ENCODE results near the gene TBC1D22B.

Gene TBC1D22B

DNA sequence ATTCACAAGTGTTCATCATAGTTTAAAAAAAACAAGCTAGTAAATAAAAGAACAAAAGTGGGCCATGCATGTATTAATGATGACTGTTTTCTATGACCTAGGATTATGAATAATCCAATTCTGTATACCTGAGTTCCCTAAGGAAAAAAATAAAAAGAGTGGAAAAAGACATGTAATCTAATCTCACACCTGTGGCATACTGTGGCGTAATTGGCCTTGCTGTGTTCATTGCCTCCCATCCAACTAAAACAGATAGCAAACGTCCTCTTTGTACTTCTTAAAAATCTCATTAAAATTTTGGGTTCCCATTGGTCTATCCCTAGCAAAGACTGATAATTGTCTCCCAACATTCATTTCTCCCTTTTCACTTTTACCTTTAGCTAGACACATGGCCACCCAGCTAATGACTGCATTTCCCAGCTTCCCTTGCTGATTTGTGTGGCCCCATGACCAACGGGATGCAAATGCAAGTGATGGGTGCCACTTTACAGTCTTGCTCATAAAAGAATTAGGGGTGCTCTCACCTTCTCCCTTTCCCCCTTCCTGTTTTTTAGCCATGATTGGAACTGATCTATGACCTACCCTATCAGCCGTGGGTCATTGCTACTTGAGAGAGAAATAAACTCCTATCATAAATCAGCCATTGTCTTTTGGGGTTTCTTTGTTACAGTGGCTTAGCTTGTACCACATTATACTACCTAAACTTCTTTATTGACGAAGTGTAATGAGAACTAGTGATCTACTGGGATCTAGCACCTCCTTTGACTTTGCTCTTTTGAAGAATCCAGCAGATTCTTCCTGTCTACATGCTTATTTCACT is 32.0 kb upstream of the TBC1D22B start:
- DNase-seq (ENCODE audit: low spot score in 2 of 2) (no peak), ATAC-seq (replicated peaks; ENCODE audit: extremely low read depth, poor library complexity, severe bottlenecking) (no peak)
- H3K27me3 Mint-ChIP-seq: no peaks in the 10 kb centered on the region
- peaks cover 12% of the 10 kb centered on the region for H3K4me1 Mint-ChIP-seq
- H3K36me3 Mint-ChIP-seq (ENCODE audit: insufficient read depth): peaks cover 5% of the 10 kb centered on the region
- H3K4me3 Mint-ChIP-seq: no peak overlapping the region
- no peaks in the 10 kb centered on the region for H3K9me3 Mint-ChIP-seq
- no peak overlapping the region for H3K27ac Mint-ChIP-seq (ENCODE audit: low read depth)

DNA sequence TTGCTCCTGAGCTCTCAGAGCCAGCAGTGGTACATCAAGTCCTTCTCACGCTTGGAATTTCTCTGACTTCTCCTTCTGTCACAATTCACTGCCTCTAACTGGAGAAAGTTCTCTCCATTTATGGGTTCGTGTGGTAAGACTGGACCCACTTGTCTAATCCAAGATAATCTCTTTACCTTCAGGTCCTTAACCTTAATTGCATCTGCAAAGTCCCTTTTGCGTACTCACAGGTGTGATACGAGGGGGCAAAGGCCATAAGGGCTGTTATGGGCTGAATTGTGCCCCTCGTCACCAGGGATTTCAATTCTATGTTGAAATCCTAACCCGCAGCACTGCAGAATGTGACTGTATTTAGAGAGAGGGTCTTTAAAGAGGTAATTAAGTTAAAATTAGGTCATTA is 27.5 kb upstream of the TBC1D22B start:
- H3K4me1 Mint-ChIP-seq: no peaks in the 10 kb centered on the region
- H3K36me3 Mint-ChIP-seq (ENCODE audit: insufficient read depth): peaks cover 5% of the 10 kb centered on the region
- no peak for DNase-seq (ENCODE audit: low spot score in 2 of 2)
- ATAC-seq (replicated peaks; ENCODE audit: extremely low read depth, poor library complexity, severe bottlenecking): no peak
- H3K9me3 Mint-ChIP-seq: no peaks in the 10 kb centered on the region
- H3K27me3 Mint-ChIP-seq: peaks cover 6% of the 10 kb centered on the region
- no peak overlapping the region for H3K27ac Mint-ChIP-seq (ENCODE audit: low read depth)
- H3K4me3 Mint-ChIP-seq: no peak overlapping the region

DNA sequence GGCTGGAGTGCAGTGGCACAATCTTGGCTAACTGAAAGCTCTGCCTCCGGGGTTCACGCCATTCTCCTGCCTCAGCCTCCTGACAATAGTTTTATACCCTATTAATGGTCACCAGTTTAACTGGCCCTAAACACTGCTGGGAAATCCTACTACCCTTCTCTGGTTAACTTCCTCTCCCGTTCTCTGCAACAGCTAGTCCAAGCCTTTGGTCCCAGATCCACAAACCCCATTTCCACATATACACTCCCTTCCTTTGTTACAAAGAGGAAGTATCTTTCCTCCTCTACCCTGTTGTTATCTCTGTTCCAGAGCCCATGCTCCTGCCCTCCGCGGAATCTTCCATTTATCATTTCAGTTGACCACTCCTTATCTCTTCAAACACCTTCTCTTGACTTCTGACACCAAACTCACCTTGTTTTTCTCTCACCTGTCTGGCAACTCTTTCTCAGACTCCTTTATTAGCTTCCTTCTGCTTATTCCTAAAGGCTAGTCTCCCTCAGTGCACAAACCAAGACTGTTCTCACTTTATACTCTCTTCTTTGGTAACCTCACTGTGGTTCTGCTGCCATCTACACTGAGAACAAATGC is 25.0 kb upstream of the TBC1D22B start:
- ATAC-seq (replicated peaks; ENCODE audit: extremely low read depth, poor library complexity, severe bottlenecking): no peak
- Mint-ChIP-seq H3K4me1 (no peaks in the 10 kb centered on the region), H3K27me3 (peaks cover 6% of the 10 kb centered on the region), H3K9me3 (no peaks in the 10 kb centered on the region), H3K36me3 (ENCODE audit: insufficient read depth) (peaks cover 5% of the 10 kb centered on the region), H3K4me3 (no peak overlapping the region), H3K27ac (ENCODE audit: low read depth) (no peak overlapping the region)
- no peak for DNase-seq (ENCODE audit: low spot score in 2 of 2)

DNA sequence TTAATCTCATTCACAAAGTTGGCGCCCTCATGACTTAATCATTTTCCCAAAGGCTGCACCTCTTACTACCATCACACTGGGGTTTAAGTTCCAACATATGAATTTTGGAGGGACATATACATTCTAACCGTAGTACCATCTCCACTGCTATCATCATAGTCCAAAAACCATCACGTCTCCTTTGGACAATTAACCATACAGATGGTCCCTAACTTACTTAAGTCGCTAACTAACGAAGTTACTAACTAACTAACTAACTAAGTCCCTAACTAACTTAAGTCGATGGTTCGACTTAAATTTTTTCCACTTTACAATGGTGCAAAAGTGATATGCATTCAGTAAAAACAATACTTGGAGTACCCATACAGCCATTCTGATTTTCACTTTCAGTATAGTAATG is 24.0 kb upstream of the TBC1D22B start:
- H3K4me1 Mint-ChIP-seq: no peaks in the 10 kb centered on the region
- DNase-seq (ENCODE audit: low spot score in 2 of 2) (no peak), ATAC-seq (replicated peaks; ENCODE audit: extremely low read depth, poor library complexity, severe bottlenecking) (no peak)
- peaks cover 6% of the 10 kb centered on the region for H3K27me3 Mint-ChIP-seq
- H3K36me3 Mint-ChIP-seq (ENCODE audit: insufficient read depth): peaks cover 2% of the 10 kb centered on the region
- H3K9me3 Mint-ChIP-seq: no peaks in the 10 kb centered on the region
- no peak overlapping the region for H3K27ac Mint-ChIP-seq (ENCODE audit: low read depth)
- no peak overlapping the region for H3K4me3 Mint-ChIP-seq

DNA sequence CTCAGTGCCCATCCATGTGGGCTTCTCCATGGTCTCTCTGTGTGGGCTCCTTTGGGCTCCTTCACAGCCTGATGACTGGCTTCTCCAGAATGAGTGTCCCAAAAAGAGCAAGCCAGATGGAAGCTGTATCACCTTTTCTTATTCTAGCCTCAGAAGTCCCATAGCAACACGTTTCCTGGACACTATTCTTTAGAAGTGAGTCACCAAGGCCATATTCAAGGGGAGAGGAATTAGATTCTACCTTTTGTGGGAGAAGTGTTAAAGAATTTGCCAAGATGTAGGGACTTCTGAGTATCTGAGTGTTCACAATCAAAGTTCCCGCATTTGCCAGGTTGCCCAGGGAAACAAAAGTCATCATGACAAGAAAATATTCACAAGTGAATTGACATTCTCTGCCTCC is 20.7 kb upstream of the TBC1D22B start:
- Mint-ChIP-seq H3K4me1 (peaks cover 11% of the 10 kb centered on the region), H3K27me3 (peaks cover 6% of the 10 kb centered on the region), H3K36me3 (ENCODE audit: insufficient read depth) (no peaks in the 10 kb centered on the region), H3K27ac (ENCODE audit: low read depth) (no peak overlapping the region), H3K4me3 (no peak overlapping the region), H3K9me3 (no peaks in the 10 kb centered on the region)
- no peak for ATAC-seq (replicated peaks; ENCODE audit: extremely low read depth, poor library complexity, severe bottlenecking)
- no peak for DNase-seq (ENCODE audit: low spot score in 2 of 2)

DNA sequence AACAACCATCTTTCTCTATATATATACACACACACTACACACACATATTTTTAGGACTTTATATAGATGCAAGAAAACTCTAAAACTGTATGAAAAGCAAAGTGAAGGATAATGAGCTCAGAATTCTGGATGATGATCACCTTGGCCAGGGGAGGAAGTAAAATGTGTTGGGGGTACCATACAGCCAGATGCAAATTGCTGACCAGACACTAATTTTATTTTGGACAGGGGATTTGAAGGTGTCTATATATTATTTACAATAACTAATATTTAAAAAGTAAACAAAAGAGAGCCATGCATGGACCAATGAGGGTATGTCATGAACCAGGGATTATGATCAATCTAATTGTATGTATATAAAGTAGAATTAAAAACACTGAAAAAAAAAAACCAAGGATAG is 19.8 kb upstream of the TBC1D22B start:
- ATAC-seq (replicated peaks; ENCODE audit: extremely low read depth, poor library complexity, severe bottlenecking) (no peak), DNase-seq (ENCODE audit: low spot score in 2 of 2) (no peak)
- peaks cover 11% of the 10 kb centered on the region for H3K4me1 Mint-ChIP-seq
- H3K27ac Mint-ChIP-seq (ENCODE audit: low read depth): no peak overlapping the region
- H3K9me3 Mint-ChIP-seq: no peaks in the 10 kb centered on the region
- peaks cover 4% of the 10 kb centered on the region for H3K27me3 Mint-ChIP-seq
- no peaks in the 10 kb centered on the region for H3K36me3 Mint-ChIP-seq (ENCODE audit: insufficient read depth)
- H3K4me3 Mint-ChIP-seq: no peak overlapping the region

DNA sequence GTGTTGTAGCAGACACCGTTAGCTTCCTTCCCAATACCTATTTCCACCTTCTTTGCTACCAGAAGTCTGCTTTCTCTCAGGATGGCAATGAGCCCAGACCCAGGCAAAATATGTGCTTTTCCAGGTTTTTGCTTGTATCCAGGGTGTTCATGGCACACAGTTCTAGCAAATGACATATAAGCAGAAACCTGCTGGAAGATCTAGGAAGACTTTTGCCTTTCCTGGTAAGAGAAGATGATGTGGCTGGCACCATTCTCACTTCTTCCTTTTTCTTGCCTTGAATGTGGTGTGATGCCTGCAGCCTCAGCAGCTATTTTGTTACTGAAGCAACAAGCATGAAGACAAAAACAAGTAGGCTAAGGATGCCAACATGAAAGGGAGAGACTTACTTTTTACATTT is 19.2 kb upstream of the TBC1D22B start:
- ATAC-seq (replicated peaks; ENCODE audit: extremely low read depth, poor library complexity, severe bottlenecking) (no peak), DNase-seq (ENCODE audit: low spot score in 2 of 2) (no peak)
- H3K9me3 Mint-ChIP-seq: no peaks in the 10 kb centered on the region
- no peaks in the 10 kb centered on the region for H3K27me3 Mint-ChIP-seq
- peaks cover 11% of the 10 kb centered on the region for H3K4me1 Mint-ChIP-seq
- no peaks in the 10 kb centered on the region for H3K36me3 Mint-ChIP-seq (ENCODE audit: insufficient read depth)
- H3K27ac Mint-ChIP-seq (ENCODE audit: low read depth): no peak overlapping the region
- H3K4me3 Mint-ChIP-seq: no peak overlapping the region

DNA sequence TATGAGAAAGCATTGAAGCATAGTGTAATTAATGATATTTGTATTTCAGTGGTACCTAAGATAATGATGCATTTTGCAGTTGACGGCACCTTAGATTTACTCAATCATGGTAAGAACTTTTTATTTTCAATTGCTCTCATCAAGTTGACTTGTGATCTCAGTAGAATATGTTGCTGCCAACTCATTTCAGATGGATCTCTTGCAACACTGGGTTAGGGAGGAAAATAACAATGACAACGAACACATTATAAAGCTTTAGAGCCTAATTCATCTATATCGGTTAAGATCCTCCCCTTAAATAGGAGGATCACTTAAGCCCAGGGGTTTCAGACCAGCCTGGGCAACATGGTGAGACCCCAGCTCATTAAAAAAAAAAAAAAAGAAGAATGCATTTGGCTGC is 18.0 kb upstream of the TBC1D22B start:
- Mint-ChIP-seq H3K36me3 (ENCODE audit: insufficient read depth) (no peaks in the 10 kb centered on the region), H3K4me3 (no peak overlapping the region), H3K27me3 (peaks cover under 1% of the 10 kb centered on the region), H3K4me1 (peaks cover 11% of the 10 kb centered on the region), H3K9me3 (no peaks in the 10 kb centered on the region), H3K27ac (ENCODE audit: low read depth) (peak overlapping the region; percentile 81)
- ATAC-seq (replicated peaks; ENCODE audit: extremely low read depth, poor library complexity, severe bottlenecking) (no peak), DNase-seq (ENCODE audit: low spot score in 2 of 2) (no peak)

DNA sequence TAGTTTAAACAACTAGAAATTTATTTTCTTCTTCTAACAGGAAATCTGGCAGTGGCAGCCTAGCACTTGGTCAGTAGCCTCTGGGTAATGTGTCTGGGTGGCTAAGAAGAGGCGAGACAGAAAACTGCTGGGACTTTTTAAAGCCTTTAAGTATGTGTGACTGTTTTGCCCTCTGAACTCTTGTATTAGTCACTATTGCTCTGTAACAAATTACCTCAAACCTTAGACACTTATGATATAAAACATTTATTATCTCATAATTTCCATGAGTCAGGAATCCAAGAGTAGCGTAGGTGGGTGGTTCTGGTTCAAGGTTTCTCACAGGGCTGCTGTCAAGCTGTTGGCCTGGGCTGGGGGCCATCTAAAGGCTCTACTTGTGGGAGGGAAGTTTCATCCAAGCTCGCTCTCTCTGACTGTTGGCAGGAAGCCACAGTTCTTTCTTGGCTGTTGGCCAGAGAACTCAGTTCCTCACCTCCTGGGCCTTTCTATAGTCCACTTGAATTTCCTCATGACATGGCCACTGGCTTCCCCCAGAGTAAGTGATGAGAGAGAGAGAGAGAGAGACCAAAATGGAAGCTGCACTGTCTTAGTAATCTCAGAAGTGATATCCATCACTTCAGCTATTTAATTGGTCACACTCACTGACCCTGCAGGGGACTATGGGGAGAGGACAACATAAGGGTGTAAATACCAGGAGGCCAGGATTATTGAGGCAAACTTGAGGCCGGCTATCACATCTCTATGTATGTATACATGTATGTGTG is 17.4 kb upstream of the TBC1D22B start:
- Mint-ChIP-seq H3K4me3 (no peak overlapping the region), H3K27me3 (peaks cover 7% of the 10 kb centered on the region), H3K4me1 (peaks cover 11% of the 10 kb centered on the region), H3K36me3 (ENCODE audit: insufficient read depth) (no peaks in the 10 kb centered on the region), H3K27ac (ENCODE audit: low read depth) (peak overlapping the region; percentile 81), H3K9me3 (no peaks in the 10 kb centered on the region)
- DNase-seq (ENCODE audit: low spot score in 2 of 2) (peak; percentile 21 to 22), ATAC-seq (replicated peaks; ENCODE audit: extremely low read depth, poor library complexity, severe bottlenecking) (peak; percentile 83)

DNA sequence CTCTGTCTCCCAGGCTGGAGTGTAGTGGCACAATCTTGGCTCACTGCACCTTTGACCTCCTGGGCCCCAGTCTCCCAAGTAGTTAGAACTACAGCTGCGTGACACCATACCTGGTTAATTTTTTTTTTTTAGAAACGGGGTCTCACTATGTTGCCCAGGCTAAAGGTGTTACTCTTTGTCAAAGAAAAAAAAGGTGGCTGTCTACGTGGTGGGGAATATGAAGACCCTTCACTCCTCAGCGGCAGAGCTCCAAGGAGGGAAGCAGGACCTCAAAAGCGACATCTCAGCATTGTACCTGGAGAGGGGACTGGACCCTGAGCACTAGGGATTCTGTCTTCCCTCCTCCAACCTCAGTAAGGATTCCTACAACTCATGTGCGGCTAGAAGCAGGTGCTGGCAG is 16.4 kb upstream of the TBC1D22B start:
- H3K9me3 Mint-ChIP-seq: no peaks in the 10 kb centered on the region
- ATAC-seq (replicated peaks; ENCODE audit: extremely low read depth, poor library complexity, severe bottlenecking) (no peak), DNase-seq (ENCODE audit: low spot score in 2 of 2) (no peak)
- H3K4me1 Mint-ChIP-seq: peaks cover 11% of the 10 kb centered on the region
- peaks cover 16% of the 10 kb centered on the region for H3K27me3 Mint-ChIP-seq
- no peaks in the 10 kb centered on the region for H3K36me3 Mint-ChIP-seq (ENCODE audit: insufficient read depth)
- no peak overlapping the region for H3K27ac Mint-ChIP-seq (ENCODE audit: low read depth)
- H3K4me3 Mint-ChIP-seq: no peak overlapping the region

DNA sequence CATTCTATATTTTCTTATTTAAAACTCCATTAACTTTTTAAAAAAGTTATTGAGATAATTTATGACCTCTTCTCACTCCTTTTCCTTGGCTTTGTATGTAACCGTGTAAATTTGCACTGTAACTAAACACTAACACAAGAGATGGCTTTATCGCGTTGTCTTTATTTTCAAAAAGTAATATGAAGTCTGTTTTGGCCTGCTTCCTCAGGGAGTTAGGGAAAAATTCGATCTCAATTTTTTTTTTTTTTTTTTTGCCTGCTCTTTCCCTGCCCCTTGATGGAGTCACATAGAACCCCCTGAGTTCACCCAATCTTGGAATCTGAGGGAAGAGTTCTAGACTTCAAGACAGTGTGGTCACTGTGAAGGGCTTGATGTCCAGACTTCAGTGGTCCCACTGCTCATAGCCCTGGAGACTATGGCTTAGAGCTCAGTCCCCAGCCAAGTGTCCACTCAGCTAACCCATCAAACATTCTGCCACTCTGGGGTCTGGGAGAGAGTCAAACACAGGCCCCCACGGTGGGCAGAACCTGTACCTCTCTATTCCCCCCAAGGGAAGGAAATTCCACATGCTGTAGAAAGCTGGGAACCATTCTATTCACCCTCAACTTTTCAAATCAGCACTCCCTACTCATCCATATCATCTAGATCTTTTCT is 15.7 kb upstream of the TBC1D22B start:
- no peak for ATAC-seq (replicated peaks; ENCODE audit: extremely low read depth, poor library complexity, severe bottlenecking)
- Mint-ChIP-seq H3K27ac (ENCODE audit: low read depth) (no peak overlapping the region), H3K27me3 (peaks cover 24% of the 10 kb centered on the region), H3K9me3 (no peaks in the 10 kb centered on the region), H3K4me1 (peaks cover 11% of the 10 kb centered on the region), H3K36me3 (ENCODE audit: insufficient read depth) (no peaks in the 10 kb centered on the region), H3K4me3 (no peak overlapping the region)
- no peak for DNase-seq (ENCODE audit: low spot score in 2 of 2)

DNA sequence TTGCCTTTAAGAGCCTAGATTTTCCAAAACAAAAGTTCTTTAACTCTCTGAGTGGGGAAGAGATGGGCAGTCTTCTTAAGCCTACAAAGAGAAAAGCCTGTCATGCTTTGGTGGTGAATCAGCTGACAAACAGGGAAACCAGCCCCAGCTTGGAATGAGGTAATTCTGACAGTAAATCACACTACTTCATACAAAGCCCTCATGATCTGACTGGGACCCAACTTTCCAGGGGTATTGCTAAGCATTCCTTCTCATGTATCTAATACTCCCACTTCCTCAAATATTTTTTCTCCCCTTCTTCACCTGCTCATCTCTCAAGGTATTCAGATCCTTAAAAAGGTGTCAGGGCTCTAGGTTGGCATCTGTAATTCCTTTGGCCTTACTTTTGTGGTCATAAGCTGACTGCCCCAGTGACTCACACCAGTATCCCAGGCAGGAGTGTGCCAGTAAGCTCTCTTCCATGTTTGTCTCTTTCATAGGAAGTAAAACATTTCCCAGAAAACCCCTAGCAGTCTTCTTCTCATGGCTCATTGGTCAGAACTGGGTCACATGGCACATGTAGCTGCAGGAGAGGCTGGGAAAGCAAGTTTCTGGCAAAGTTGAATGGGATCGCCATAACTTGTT is 15.0 kb upstream of the TBC1D22B start:
- no peak for ATAC-seq (replicated peaks; ENCODE audit: extremely low read depth, poor library complexity, severe bottlenecking)
- H3K4me1 Mint-ChIP-seq: peaks cover 11% of the 10 kb centered on the region
- H3K9me3 Mint-ChIP-seq: no peaks in the 10 kb centered on the region
- peaks cover 30% of the 10 kb centered on the region for H3K27me3 Mint-ChIP-seq
- peak overlapping the region; percentile 44 for H3K27ac Mint-ChIP-seq (ENCODE audit: low read depth)
- DNase-seq (ENCODE audit: low spot score in 2 of 2): no peak
- H3K36me3 Mint-ChIP-seq (ENCODE audit: insufficient read depth): no peaks in the 10 kb centered on the region
- no peak overlapping the region for H3K4me3 Mint-ChIP-seq

Measured in central memory CD8-positive, alpha-beta T cell (primary cell).